ENCODE data around the gene WASHC3.

DNA sequence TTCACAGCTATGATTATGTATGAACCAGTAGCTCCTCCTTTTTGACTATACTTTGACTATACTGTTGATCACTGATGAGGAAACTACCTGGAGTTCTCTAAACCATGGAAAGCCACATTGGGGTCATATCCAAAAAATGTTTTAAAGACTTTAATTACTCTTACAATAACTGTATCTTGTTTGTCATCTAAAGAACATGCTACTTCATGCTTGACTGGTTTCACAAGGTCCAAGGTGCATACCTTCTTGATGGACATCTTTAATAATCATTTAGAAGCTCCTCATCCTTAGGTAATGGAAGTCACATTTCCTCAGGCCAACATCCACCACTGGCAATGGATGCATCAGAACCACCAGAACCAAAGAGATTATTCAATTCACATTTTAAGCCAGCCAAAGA lies 29.9 kb downstream of the WASHC3 start:
- TF ChIP-seq, protein P1, sequence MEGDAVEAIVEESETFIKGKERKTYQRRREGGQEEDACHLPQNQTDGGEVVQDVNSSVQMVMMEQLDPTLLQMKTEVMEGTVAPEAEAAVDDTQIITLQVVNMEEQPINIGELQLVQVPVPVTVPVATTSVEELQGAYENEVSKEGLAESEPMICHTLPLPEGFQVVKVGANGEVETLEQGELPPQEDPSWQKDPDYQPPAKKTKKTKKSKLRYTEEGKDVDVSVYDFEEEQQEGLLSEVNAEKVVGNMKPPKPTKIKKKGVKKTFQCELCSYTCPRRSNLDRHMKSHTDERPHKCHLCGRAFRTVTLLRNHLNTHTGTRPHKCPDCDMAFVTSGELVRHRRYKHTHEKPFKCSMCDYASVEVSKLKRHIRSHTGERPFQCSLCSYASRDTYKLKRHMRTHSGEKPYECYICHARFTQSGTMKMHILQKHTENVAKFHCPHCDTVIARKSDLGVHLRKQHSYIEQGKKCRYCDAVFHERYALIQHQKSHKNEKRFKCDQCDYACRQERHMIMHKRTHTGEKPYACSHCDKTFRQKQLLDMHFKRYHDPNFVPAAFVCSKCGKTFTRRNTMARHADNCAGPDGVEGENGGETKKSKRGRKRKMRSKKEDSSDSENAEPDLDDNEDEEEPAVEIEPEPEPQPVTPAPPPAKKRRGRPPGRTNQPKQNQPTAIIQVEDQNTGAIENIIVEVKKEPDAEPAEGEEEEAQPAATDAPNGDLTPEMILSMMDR (IDR thresholded peaks at IDR 0.05): no peak
- TF ChIP-seq POLR2A (IDR thresholded peaks at IDR 0.05): no peak
